Measurements from ENCODE around the gene NMNAT2.

DNA sequence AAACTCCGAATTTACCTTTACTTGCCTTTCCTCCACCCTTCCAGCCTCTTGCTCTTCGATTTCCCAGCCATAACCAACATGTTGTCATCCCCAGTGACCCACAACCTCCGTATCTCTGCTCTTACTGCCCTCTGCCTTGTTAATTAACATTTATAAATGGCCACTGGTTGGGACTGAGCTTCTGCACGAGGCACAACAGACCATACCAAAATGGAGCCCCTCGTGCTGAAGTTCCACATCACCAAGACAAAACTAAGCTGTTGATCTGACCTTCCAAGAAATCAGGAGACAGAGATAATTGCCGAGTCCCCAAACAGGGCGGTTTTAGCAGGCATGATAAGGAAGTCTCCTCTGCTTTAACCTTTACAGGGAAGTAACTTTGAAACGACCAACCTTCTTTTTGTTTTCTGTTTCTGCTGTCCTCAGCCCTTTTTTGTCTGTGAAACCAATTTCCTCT is 71.9 kb downstream of the NMNAT2 start:
- TF ChIP-seq ZFP3 (CRISPR knock-in tag; IDR thresholded peaks at IDR 0.05) (no peak), RARB (CRISPR knock-in tag; IDR thresholded peaks at IDR 0.05) (no peak), TCF4 (CRISPR knock-in tag; IDR thresholded peaks at IDR 0.05; ENCODE audit: borderline replicate concordance) (no peak), ZNF70 (CRISPR knock-in tag; IDR thresholded peaks at IDR 0.05) (no peak), OSR1 (CRISPR knock-in tag; IDR thresholded peaks at IDR 0.05) (no peak), ZNF8 (CRISPR knock-in tag; IDR thresholded peaks at IDR 0.05) (no peak), TOX (CRISPR knock-in tag; IDR thresholded peaks at IDR 0.05; ENCODE audit: borderline replicate concordance) (no peak)
- TF ChIP-seq, protein P1, sequence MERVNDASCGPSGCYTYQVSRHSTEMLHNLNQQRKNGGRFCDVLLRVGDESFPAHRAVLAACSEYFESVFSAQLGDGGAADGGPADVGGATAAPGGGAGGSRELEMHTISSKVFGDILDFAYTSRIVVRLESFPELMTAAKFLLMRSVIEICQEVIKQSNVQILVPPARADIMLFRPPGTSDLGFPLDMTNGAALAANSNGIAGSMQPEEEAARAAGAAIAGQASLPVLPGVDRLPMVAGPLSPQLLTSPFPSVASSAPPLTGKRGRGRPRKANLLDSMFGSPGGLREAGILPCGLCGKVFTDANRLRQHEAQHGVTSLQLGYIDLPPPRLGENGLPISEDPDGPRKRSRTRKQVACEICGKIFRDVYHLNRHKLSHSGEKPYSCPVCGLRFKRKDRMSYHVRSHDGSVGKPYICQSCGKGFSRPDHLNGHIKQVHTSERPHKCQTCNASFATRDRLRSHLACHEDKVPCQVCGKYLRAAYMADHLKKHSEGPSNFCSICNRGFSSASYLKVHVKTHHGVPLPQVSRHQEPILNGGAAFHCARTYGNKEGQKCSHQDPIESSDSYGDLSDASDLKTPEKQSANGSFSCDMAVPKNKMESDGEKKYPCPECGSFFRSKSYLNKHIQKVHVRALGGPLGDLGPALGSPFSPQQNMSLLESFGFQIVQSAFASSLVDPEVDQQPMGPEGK (CRISPR knock-in tag; IDR thresholded peaks at IDR 0.05; ENCODE audit: borderline replicate concordance): no peak
- TF ChIP-seq, protein P2, sequence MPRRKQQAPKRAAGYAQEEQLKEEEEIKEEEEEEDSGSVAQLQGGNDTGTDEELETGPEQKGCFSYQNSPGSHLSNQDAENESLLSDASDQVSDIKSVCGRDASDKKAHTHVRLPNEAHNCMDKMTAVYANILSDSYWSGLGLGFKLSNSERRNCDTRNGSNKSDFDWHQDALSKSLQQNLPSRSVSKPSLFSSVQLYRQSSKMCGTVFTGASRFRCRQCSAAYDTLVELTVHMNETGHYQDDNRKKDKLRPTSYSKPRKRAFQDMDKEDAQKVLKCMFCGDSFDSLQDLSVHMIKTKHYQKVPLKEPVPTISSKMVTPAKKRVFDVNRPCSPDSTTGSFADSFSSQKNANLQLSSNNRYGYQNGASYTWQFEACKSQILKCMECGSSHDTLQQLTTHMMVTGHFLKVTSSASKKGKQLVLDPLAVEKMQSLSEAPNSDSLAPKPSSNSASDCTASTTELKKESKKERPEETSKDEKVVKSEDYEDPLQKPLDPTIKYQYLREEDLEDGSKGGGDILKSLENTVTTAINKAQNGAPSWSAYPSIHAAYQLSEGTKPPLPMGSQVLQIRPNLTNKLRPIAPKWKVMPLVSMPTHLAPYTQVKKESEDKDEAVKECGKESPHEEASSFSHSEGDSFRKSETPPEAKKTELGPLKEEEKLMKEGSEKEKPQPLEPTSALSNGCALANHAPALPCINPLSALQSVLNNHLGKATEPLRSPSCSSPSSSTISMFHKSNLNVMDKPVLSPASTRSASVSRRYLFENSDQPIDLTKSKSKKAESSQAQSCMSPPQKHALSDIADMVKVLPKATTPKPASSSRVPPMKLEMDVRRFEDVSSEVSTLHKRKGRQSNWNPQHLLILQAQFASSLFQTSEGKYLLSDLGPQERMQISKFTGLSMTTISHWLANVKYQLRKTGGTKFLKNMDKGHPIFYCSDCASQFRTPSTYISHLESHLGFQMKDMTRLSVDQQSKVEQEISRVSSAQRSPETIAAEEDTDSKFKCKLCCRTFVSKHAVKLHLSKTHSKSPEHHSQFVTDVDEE (CRISPR knock-in tag; IDR thresholded peaks at IDR 0.05): no peak
- TF ChIP-seq, protein P3, sequence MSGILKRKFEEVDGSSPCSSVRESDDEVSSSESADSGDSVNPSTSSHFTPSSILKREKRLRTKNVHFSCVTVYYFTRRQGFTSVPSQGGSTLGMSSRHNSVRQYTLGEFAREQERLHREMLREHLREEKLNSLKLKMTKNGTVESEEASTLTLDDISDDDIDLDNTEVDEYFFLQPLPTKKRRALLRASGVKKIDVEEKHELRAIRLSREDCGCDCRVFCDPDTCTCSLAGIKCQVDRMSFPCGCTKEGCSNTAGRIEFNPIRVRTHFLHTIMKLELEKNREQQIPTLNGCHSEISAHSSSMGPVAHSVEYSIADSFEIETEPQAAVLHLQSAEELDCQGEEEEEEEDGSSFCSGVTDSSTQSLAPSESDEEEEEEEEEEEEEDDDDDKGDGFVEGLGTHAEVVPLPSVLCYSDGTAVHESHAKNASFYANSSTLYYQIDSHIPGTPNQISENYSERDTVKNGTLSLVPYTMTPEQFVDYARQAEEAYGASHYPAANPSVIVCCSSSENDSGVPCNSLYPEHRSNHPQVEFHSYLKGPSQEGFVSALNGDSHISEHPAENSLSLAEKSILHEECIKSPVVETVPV (CRISPR knock-in tag; IDR thresholded peaks at IDR 0.05): no peak
- TF ChIP-seq, protein P4, sequence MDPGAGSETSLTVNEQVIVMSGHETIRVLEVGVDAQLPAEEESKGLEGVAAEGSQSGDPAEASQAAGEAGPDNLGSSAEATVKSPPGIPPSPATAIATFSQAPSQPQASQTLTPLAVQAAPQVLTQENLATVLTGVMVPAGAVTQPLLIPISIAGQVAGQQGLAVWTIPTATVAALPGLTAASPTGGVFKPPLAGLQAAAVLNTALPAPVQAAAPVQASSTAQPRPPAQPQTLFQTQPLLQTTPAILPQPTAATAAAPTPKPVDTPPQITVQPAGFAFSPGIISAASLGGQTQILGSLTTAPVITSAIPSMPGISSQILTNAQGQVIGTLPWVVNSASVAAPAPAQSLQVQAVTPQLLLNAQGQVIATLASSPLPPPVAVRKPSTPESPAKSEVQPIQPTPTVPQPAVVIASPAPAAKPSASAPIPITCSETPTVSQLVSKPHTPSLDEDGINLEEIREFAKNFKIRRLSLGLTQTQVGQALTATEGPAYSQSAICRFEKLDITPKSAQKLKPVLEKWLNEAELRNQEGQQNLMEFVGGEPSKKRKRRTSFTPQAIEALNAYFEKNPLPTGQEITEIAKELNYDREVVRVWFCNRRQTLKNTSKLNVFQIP (CRISPR knock-in tag; IDR thresholded peaks at IDR 0.05; ENCODE audit: borderline replicate concordance, low read depth): no peak
- TF ChIP-seq, protein P5, sequence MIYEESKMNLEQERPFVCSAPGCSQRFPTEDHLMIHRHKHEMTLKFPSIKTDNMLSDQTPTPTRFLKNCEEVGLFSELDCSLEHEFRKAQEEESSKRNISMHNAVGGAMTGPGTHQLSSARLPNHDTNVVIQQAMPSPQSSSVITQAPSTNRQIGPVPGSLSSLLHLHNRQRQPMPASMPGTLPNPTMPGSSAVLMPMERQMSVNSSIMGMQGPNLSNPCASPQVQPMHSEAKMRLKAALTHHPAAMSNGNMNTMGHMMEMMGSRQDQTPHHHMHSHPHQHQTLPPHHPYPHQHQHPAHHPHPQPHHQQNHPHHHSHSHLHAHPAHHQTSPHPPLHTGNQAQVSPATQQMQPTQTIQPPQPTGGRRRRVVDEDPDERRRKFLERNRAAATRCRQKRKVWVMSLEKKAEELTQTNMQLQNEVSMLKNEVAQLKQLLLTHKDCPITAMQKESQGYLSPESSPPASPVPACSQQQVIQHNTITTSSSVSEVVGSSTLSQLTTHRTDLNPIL (CRISPR knock-in tag; IDR thresholded peaks at IDR 0.05; ENCODE audit: low read depth): no peak

All from SK-N-SH treated with all-trans-retinoic acid at 6 μM for 48 hours (cell line).